Measurements from ENCODE around the gene ATP8B1.
"Not testable (repeated sequence)": the region's sequence is repeated elsewhere in the genome, so short reads cannot be mapped to it uniquely, and the experiment has no call there.

Gene ATP8B1

DNA sequence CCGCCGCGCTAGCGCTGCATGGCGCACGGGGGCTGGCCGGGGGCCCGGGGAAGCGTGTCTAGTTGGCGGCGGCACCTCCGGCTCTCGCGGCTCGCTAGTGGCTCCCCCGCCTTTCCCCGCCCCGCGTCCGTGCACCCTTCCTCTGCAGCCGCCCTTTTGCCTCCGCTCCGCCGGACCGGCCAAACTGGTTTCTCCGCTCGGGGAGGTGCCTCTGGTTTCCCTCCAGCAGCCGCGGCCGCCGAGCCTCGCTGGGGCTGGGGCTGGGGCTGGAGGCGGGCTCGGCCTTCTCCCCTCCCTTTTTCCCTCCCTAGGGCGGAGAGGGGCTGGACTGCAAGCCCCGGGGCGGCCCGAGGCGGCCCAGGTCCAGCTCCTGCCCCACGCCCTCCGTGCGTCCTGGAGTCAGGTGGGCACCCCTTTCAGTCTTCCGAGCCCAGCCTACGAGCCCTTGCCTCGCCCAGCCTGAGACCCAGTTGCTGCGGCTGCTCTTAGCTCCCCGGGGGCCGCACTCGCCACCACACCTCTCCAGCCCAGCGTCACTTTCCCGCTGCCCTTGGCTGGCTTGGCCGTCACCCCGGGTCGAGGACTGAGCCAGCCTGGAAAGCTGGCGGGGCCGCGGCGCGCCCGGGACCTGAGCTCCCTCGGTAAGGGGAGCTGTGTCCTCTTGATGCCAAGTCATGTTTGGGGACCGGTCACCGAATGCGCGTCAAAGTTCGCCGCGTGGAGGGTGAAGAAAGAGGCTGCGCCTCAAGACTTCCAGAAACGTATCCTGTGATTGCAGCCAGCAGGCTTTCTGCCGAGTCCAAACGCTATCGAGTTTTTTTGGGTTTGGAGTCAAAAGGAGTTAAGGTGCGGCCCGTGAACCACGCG is at the start of gene ATP8B1:
ATP8B1 (minus strand) TSS at position 213 of the 867 bp plus-strand sequence. CDS start 71,508 bp downstream, outside the sequence.
- DNase-seq, result peak; percentile 37
- Mint-ChIP-seq H3K27me3 (peaks cover 74% of the 10 kb centered on the region), H3K27ac (no peak within 1 kb of the TSS), H3K9me3 (no peaks in the 10 kb centered on the region), H3K4me1 (ENCODE audit: low read depth) (peaks cover 14% of the 10 kb centered on the region), H3K36me3 (ENCODE audit: low read depth) (no peaks in the 10 kb centered on the region), H3K4me3 (peak within 1 kb of the TSS; percentile 70)

DNA sequence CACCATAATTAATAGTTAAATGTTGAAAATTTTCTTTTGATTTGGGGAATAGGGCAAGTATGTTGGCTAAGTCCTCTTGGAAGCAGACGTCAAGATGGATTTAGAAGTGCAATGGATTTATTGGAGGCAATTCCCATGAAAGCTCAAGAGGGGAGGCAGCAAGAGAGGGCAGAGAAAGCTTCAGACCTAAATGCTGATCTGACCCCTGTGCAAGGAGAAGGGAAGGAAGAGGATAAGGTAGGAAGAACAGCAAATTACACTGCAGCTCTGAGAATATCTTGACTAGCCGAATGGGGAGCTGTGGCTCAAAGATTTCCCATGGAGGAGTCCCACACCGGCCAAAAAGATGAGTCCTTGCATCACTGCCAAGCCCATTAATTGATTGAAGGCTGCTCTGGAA is 46.9 kb upstream of the ATP8B1 start:
- no peak overlapping the region for H3K27ac Mint-ChIP-seq
- no peaks in the 10 kb centered on the region for H3K36me3 Mint-ChIP-seq (ENCODE audit: low read depth)
- no peaks in the 10 kb centered on the region for H3K4me1 Mint-ChIP-seq (ENCODE audit: low read depth)
- H3K27me3 Mint-ChIP-seq, result peaks cover 33% of the 10 kb centered on the region
- H3K9me3 Mint-ChIP-seq, result no peaks in the 10 kb centered on the region
- no peak for DNase-seq
- no peak overlapping the region for H3K4me3 Mint-ChIP-seq

DNA sequence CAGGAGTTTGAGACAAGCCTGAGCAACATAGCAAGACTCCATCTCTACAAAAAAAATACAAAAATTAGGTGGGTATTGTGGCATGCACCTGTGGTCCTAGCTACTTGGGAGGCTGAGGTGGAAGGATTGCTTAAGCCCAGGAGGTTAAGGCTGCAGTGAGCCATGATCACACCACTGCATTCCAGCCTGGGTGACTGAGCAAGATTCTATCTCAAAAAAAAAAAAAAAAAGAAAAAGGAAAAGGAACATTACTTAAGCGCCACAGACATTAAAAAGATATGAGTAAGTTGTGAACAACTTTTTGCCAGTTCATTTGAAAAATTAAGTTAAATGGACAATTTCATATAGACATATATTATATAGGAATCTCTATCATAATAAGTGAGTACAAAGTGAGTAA is 45.3 kb upstream of the ATP8B1 start:
- DNase-seq; H3K4me3 Mint-ChIP-seq; H3K4me1 Mint-ChIP-seq (ENCODE audit: low read depth); H3K27ac Mint-ChIP-seq; H3K9me3 Mint-ChIP-seq; H3K36me3 Mint-ChIP-seq (ENCODE audit: low read depth): not testable (repeated sequence)
- peaks cover 48% of the 10 kb centered on the region for H3K27me3 Mint-ChIP-seq

DNA sequence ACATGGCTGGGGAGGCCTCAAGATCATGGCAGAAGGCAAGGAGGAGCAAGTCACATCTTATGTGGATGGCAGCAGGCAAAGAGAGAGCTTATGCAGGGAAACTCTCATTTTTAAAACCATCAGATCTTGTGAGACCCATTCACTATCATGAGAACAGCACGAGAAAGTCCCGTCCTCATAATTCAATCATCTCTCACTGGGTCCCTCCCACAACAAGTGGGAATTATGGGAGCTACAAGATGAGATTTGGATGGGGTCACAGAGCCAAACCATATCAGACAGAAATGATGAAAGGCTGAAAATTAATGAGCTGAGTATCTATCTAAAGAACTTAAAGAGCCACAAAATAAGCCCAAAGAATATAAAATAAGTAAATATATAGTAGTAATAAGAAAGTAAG is 44.3 kb upstream of the ATP8B1 start:
- not testable (repeated sequence) for H3K4me3 Mint-ChIP-seq; DNase-seq; H3K4me1 Mint-ChIP-seq (ENCODE audit: low read depth); H3K27ac Mint-ChIP-seq; H3K36me3 Mint-ChIP-seq (ENCODE audit: low read depth); H3K9me3 Mint-ChIP-seq
- peaks cover 52% of the 10 kb centered on the region for H3K27me3 Mint-ChIP-seq

DNA sequence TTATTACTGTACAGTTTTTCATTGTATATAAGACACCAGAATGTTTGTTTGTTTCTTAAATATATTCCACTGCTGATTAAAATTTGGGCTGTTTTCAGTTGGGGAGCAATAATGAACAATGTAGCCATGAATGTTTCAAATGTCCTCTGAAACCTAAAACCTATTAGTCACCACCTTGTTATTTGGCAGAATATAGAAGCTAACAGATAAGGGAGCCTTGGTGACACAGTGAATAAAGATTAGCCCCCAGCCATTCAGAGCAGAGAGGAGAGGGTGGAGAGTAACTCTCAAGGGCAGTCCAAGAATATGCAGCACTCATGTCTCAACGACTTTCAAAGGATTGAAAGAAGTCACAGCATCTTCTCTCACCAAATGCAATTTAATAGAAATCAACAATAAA is 43.1 kb upstream of the ATP8B1 start:
- Mint-ChIP-seq H3K27me3 (peaks cover 57% of the 10 kb centered on the region), H3K4me3 (no peak overlapping the region), H3K36me3 (ENCODE audit: low read depth) (no peaks in the 10 kb centered on the region), H3K4me1 (ENCODE audit: low read depth) (peaks cover 15% of the 10 kb centered on the region), H3K27ac (no peak overlapping the region), H3K9me3 (no peaks in the 10 kb centered on the region)
- DNase-seq, result no peak

DNA sequence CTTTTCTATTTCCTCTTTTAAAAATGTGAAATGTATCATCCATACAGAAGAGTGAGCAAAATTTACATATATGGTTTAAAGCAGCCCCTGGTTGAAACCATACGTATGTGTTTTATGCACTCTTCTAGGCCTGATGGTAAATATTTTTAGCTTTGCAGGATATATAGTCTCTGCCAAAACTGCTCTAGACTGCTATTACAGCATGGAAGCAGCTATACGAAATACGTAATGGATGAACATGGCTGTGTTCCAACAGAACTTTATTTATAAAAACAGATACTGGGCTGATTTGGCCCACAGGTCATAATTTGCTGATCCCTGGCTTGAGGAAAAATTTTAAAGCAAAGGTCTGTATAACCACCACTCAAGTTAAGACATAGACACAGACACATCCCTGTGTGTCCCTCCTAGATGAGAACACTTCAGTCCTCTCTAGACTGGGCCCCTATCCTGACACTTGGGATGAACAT is 42.5 kb upstream of the ATP8B1 start:
- peaks cover 57% of the 10 kb centered on the region for H3K27me3 Mint-ChIP-seq
- H3K4me3 Mint-ChIP-seq, result no peak overlapping the region
- no peak overlapping the region for H3K27ac Mint-ChIP-seq
- no peaks in the 10 kb centered on the region for H3K9me3 Mint-ChIP-seq
- H3K4me1 Mint-ChIP-seq (ENCODE audit: low read depth), result peaks cover 19% of the 10 kb centered on the region
- H3K36me3 Mint-ChIP-seq (ENCODE audit: low read depth), result no peaks in the 10 kb centered on the region
- no peak for DNase-seq

DNA sequence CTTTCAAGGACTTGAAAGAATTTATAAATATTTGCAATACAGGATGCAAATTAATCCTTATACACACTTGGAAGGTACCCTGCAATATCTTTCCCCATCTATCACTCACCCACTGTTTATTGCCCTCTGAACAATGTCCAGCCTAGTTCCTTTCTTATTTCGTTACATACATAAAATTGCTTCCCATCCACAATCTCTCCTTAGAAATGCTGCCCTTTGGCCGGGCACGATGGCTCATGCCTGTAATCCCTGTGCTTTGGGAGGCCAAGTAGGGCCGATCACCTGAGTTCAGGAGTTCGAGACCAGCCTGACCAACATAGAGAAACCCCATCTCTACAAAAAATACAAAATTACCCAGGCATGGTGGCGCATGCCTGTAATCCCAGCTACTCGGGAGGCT is 41.2 kb upstream of the ATP8B1 start:
- Mint-ChIP-seq H3K27me3 (peaks cover 59% of the 10 kb centered on the region), H3K36me3 (ENCODE audit: low read depth) (no peaks in the 10 kb centered on the region), H3K9me3 (no peaks in the 10 kb centered on the region), H3K4me1 (ENCODE audit: low read depth) (peaks cover 21% of the 10 kb centered on the region), H3K4me3 (no peak overlapping the region), H3K27ac (no peak overlapping the region)
- no peak for DNase-seq

DNA sequence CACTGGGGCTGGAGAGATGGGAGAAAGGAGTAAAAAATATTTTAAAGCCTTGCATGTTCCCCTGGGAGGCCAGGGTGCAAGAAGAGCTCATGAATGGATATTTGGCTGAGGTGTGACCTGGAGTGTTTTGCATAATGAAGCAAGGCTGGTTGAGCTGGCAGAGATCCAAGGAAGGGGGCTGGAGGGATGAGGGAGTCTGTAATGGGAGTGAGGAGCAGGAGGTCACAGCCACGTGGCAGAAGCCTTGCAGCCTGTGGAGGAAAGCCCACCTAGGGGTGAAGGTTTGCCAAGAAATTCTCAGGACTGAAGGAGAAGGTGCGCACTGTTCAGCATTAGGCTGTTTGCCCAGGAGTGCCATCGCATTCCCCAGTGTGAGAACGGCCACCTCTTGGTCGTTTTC is 40.3 kb upstream of the ATP8B1 start:
- peaks cover 58% of the 10 kb centered on the region for H3K27me3 Mint-ChIP-seq
- H3K27ac Mint-ChIP-seq, result no peak overlapping the region
- H3K4me1 Mint-ChIP-seq (ENCODE audit: low read depth), result peaks cover 26% of the 10 kb centered on the region
- H3K36me3 Mint-ChIP-seq (ENCODE audit: low read depth), result no peaks in the 10 kb centered on the region
- no peak for DNase-seq
- H3K4me3 Mint-ChIP-seq, result no peak overlapping the region
- peaks cover 2% of the 10 kb centered on the region for H3K9me3 Mint-ChIP-seq

DNA sequence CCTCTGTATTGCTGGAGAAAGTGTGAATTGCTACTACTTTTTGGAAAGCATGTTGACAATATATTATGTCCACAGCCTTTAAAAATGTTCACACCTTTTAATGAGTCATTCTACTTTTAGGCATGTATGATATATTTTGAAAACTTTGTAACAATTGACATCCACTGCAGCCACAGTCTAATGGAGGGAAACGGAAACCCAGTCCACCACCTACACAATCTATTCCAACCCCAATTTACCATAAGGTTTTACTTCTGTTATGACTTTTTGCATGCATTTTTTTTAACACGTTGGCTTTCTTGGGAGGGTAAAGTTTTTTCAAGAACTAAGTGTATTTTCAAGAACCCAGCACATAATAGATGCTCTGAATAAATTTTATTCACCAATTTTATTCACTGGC is 38.5 kb upstream of the ATP8B1 start:
- peaks cover 57% of the 10 kb centered on the region for H3K27me3 Mint-ChIP-seq

DNA sequence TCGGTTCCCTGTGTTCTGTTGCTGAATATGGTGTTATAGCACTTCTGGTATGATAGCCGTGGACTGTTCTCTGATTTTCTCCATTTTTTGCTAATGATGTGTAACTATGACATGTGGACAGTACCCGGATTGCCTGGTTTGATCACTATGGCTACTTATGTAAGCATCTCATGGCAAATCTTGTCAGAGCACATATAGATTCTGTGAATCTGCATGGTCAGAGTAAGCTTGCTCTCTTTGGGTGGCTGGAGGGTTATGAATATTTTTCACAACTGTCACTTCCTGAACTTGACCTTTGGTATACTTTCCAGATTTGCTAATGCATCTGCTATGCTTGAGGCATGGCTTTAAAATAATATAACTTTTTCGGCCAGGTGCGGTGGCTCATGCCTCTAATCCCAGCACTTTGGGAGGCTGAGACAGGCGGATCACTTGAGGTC is 36.8 kb upstream of the ATP8B1 start:
- no peak overlapping the region for H3K4me3 Mint-ChIP-seq
- H3K36me3 Mint-ChIP-seq (ENCODE audit: low read depth), result no peaks in the 10 kb centered on the region
- H3K27ac Mint-ChIP-seq, result no peak overlapping the region
- no peak for DNase-seq
- H3K4me1 Mint-ChIP-seq (ENCODE audit: low read depth), result peaks cover 37% of the 10 kb centered on the region
- H3K27me3 Mint-ChIP-seq, result peaks cover 56% of the 10 kb centered on the region
- H3K9me3 Mint-ChIP-seq, result peaks cover 2% of the 10 kb centered on the region

More for the DNA sequence above, 38.5 kb upstream of the ATP8B1 start:
- no peak for DNase-seq
- peaks cover 2% of the 10 kb centered on the region for H3K9me3 Mint-ChIP-seq
- H3K36me3 Mint-ChIP-seq (ENCODE audit: low read depth), result no peaks in the 10 kb centered on the region
- peaks cover 37% of the 10 kb centered on the region for H3K4me1 Mint-ChIP-seq (ENCODE audit: low read depth)
- no peak overlapping the region for H3K4me3 Mint-ChIP-seq
- H3K27ac Mint-ChIP-seq, result peak overlapping the region; percentile 68

DNA sequence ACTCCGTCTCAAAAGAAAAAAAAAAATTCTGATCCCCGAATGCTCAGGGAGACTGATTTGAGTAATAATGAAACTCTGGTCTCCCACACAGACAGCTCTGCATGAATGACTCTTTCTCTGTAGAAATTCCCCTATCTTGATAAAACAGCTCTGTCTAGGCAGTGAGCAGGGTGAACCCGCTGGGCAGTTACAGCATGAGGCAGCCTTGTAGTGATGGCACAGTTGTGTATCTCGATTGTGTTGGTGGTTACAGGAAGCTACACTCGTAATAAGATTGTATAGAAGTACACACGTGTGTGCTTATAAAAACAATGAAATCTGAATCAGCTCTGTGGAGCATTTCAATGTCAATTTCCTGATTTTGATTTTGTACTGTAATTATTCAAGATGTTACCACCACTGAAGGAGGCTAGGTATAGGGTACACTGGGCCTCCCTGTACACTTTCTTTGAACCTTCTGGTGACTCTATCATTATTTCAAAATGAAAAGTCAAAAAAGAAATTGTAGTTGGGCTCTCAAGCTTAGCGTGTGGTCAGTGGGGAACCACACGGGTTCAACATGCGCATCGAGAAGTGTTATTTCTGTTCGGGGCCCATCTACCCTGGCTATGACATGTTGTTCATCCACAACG is 34.9 kb upstream of the ATP8B1 start:
- peaks cover 49% of the 10 kb centered on the region for H3K4me1 Mint-ChIP-seq (ENCODE audit: low read depth)
- H3K27me3 Mint-ChIP-seq, result peaks cover 45% of the 10 kb centered on the region
- no peak overlapping the region for H3K4me3 Mint-ChIP-seq
- peak overlapping the region; percentile 62 for H3K27ac Mint-ChIP-seq
- DNase-seq, result peak; percentile 54
- no peaks in the 10 kb centered on the region for H3K36me3 Mint-ChIP-seq (ENCODE audit: low read depth)
- H3K9me3 Mint-ChIP-seq, result peaks cover 2% of the 10 kb centered on the region

DNA sequence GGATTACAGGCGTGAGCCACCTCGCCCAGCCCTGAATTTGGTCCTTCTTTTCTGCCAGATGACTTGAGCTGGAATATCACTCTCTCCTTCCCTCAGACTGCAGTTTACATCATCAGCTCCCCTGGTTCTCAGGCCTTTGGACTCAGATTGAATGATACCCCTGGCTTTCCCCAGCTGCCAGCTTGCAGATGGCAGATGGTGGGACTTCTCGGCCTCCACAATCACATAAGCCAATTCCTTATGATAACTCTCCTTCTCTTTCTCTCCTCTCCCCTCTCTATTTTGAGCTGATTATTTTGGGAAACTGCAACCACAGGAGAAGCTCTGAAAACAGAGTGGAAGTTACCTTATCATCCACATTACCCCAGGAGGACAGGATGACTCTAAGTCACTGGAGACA is 33.4 kb upstream of the ATP8B1 start:
- Mint-ChIP-seq H3K27ac (no peak overlapping the region), H3K4me3 (no peak overlapping the region), H3K4me1 (ENCODE audit: low read depth) (peaks cover 46% of the 10 kb centered on the region), H3K27me3 (peaks cover 35% of the 10 kb centered on the region), H3K9me3 (peaks cover 11% of the 10 kb centered on the region), H3K36me3 (ENCODE audit: low read depth) (peaks cover 3% of the 10 kb centered on the region)
- DNase-seq, result no peak

DNA sequence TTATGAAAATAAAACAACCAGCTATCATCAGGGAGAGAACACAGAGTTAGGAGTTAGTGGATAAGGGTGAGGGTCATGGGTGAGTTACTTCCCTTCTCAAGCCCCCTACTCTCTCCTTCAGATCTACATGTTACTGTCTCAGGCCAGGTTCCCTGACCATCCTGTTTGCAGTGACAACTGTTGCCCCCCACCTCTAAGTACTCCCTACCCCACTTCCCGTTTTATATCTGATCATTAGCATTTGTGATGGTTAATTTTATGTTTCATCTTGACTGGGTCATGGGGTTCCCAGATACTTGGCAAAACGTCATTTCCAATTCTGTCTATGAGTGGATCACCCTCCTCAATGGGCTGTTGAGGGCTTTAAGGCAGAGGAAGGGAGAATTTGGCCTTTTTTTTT is 32.8 kb upstream of the ATP8B1 start:
- peaks cover 3% of the 10 kb centered on the region for H3K36me3 Mint-ChIP-seq (ENCODE audit: low read depth)
- H3K4me3 Mint-ChIP-seq, result no peak overlapping the region
- H3K27ac Mint-ChIP-seq, result no peak overlapping the region
- H3K27me3 Mint-ChIP-seq, result peaks cover 39% of the 10 kb centered on the region
- no peak for DNase-seq
- peaks cover 14% of the 10 kb centered on the region for H3K9me3 Mint-ChIP-seq
- peaks cover 44% of the 10 kb centered on the region for H3K4me1 Mint-ChIP-seq (ENCODE audit: low read depth)

DNA sequence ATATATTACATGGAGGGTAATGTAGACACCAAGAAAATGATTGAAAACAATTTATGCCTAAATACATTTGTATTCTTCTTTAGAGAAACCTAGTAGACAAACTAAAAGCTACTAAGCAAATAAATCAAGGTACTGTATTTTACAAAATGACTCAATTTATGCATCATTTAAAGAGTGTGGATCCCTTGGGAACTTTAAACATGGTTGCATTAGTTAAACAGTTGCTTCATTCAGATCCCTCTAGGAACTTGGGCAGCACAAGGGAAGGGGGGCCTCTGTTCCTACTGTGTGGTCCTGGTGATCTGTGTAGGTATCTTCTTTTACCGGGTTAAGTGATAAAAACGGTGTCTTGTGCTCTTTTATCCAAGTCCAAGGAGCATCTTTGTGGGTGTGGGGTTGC is 31.5 kb upstream of the ATP8B1 start:
- Mint-ChIP-seq H3K36me3 (ENCODE audit: low read depth) (peaks cover 3% of the 10 kb centered on the region), H3K27ac (no peak overlapping the region), H3K9me3 (peaks cover 17% of the 10 kb centered on the region), H3K27me3 (peaks cover 38% of the 10 kb centered on the region), H3K4me3 (no peak overlapping the region), H3K4me1 (ENCODE audit: low read depth) (peaks cover 44% of the 10 kb centered on the region)
- no peak for DNase-seq

Data from activated T-cell treated with anti-CD3 and anti-CD28 coated beads, Interleukin-2, amount 50 U/mL, for 24 hours (primary cell).